GM12878 (cell line): ENCODE results near the gene LDLRAD4. TPM values are rescaled to one million over a fixed set of nuclear protein-coding genes. Genes with fewer than 3 reads are reported as not detected.

Experiments used
- BHLHE40 ChIP-seq, 2 experiments: fragments of 450-650 bp in 1 of 2; IDR thresholded peaks; 2 replicates each; pipeline ENCODE4 v1.6.1; 2011 to 2017; ENCODE audit warnings: low read depth in 2 of 2, borderline replicate concordance in 1 of 2, improper control_type of control experiment in 1 of 2, low read length in 1 of 2, mild to moderate bottlenecking in 1 of 2
- BMI1 ChIP-seq: fragments of 450-650 bp; IDR thresholded peaks from 2 replicates; pipeline ENCODE4 v1.6.1; 2016; ENCODE audit warnings: mild to moderate bottlenecking, moderate library complexity, borderline replicate concordance
- CBX5 ChIP-seq: sonication (generic); IDR thresholded peaks from 2 replicates; pipeline ENCODE4 v1.6.1; 2016; ENCODE audit warnings: low read depth, moderate library complexity, mild to moderate bottlenecking, inconsistent platforms
- CEBPZ ChIP-seq: fragments of 150-350 bp; IDR thresholded peaks from 2 replicates; pipeline ENCODE4 v1.6.1; 2016; ENCODE audit warnings: low read depth, low read length
- EGR1 ChIP-seq, 2 experiments: IDR thresholded peaks; 1 replicate in 1 of 2; 2 replicates in 1 of 2; pipeline ENCODE4 v1.6.1; 2011 to 2012; ENCODE audit warnings: low read depth in 2 of 2, low read length in 2 of 2, borderline replicate concordance in 1 of 2, mild to moderate bottlenecking in 1 of 2, moderate library complexity in 1 of 2
- ESRRA ChIP-seq: IDR thresholded peaks from 2 replicates; pipeline ENCODE4 v1.6.1; 2012; ENCODE audit warnings: mild to moderate bottlenecking, low read length, improper control_type of control experiment
- FOXM1 ChIP-seq: IDR thresholded peaks from 2 replicates; pipeline ENCODE4 v1.6.1; 2012; ENCODE audit warnings: low read depth, mild to moderate bottlenecking, inconsistent platforms, low read length, moderate library complexity
- GABPA ChIP-seq: IDR thresholded peaks from 2 replicates; pipeline ENCODE4 v1.6.1; 2014; ENCODE audit warnings: antibody characterized with exemption, low read depth, mild to moderate bottlenecking, inconsistent platforms
- IKZF1 ChIP-seq: fragments of 450-650 bp; conservative IDR thresholded peaks from 2 replicates; pipeline ENCODE4 v1.6.1; 2017; ENCODE audit warnings: antibody characterized with exemption, mild to moderate bottlenecking
- IRF4 ChIP-seq: IDR thresholded peaks from 2 replicates; pipeline ENCODE4 v1.6.1; 2011; ENCODE audit warnings: low read depth, low read length
- KLF5 ChIP-seq: fragments of 450-650 bp; IDR thresholded peaks from 2 replicates; pipeline ENCODE4 v1.6.1; 2014; ENCODE audit warnings: mild to moderate bottlenecking; ENCODE audit not compliant: partially characterized antibody
- MAX ChIP-seq: IDR thresholded peaks from 2 replicates; pipeline ENCODE4 v1.6.1; 2012; ENCODE audit warnings: low read depth, low read length, improper control_type of control experiment
- POU2F2 ChIP-seq: IDR thresholded peaks from 3 replicates; pipeline ENCODE4 v1.6.1; 2011; ENCODE audit warnings: low read depth, mild to moderate bottlenecking, low read length, borderline replicate concordance
- RAD21 ChIP-seq: IDR thresholded peaks from 2 replicates; pipeline ENCODE4 v1.6.1; 2011; ENCODE audit warnings: mild to moderate bottlenecking, low read depth, low read length, moderate library complexity; ENCODE audit not compliant: insufficient read depth
- RB1 ChIP-seq: fragments of 450-650 bp; formaldehyde crosslinking; IDR thresholded peaks from 2 replicates; pipeline ENCODE4 v1.6.1; 2017; ENCODE audit warnings: mild to moderate bottlenecking, borderline replicate concordance
- RBBP5 ChIP-seq: fragments of 200-600 bp; sonication (generic); conservative IDR thresholded peaks from 2 replicates; pipeline ENCODE4 v1.6.1; 2016
- STAT3 ChIP-seq: IDR thresholded peaks from 2 replicates; pipeline ENCODE4 v1.6.1; 2011; ENCODE audit warnings: low read depth, low read length, improper control_type of control experiment
- USF1 ChIP-seq: IDR thresholded peaks from 2 replicates; pipeline ENCODE4 v1.6.1; 2011; ENCODE audit warnings: borderline replicate concordance, low read depth, mild to moderate bottlenecking, moderate library complexity, mixed read lengths, low read length; ENCODE audit not compliant: insufficient read depth; ENCODE audit errors: extremely low read length
- YBX1 ChIP-seq: fragments of 450-650 bp; IDR thresholded peaks from 2 replicates; pipeline ENCODE4 v1.6.1; 2016; ENCODE audit warnings: antibody characterized with exemption
- YY1 ChIP-seq: IDR thresholded peaks from 2 replicates; pipeline ENCODE4 v1.6.1; 2011; ENCODE audit warnings: low read depth, mild to moderate bottlenecking, low read length
- ZNF687 ChIP-seq: fragments of 450-650 bp; IDR thresholded peaks from 2 replicates; pipeline ENCODE4 v1.6.1; 2017; ENCODE audit warnings: mild to moderate bottlenecking, moderate library complexity
- polyA plus RNA-seq, 11 experiments: library from polyadenylated mRNA; depleted of rRNA in 4 of 11; unstranded in 6 of 11; stranded (reverse) in 5 of 11; fragments of >200 nt; fragmentation: Nextera tagmentation in 4 of 11; fragmentation: Illumina TruSeq in 1 of 11; extraction: Ambion mirVana in 4 of 11; extraction: Trizol in 1 of 11; gene quantifications; 1 replicate in 1 of 11; 2 replicates in 10 of 11; pipeline versions ENCODE4 v1.2.1 to v1.2.3, GENCODE V29; 2011 to 2016; ENCODE audit warnings: inconsistent platforms in 2 of 11, missing spikeins in 2 of 11, low read depth in 1 of 11
- total RNA-seq, 4 experiments: library from RNA; depleted of rRNA in 3 of 4; stranded (reverse); fragments of >200 nt in 3 of 4; fragmentation: Illumina TruSeq in 1 of 4; extraction: Trizol in 1 of 4; gene quantifications; 2 replicates each; pipeline versions ENCODE4 v1.2.1 to v1.2.3, GENCODE V29; 2013 to 2021

LDLRAD4 gene
- total and polyA plus RNA-seq, 10 of the 15 experiments (the other 5 are each of a cell fraction or from before 2014, with no cell fraction given): 2.7 to 16.8 (median 11.2) TPM

- TF ChIP-seq ZNF687 (no peak), YY1 (peak; percentile 68; the same call in 1 of the 2 replicates), RBBP5 (no peak), EGR1 (IDR thresholded peaks at IDR 0.05; ENCODE audit: borderline replicate concordance in 1 of 2, low read depth in 2 of 2, low read length in 2 of 2) (no peak), YBX1 (no peak), POU2F2 (peak; percentile 46; the same call in 1 of the 3 replicates), BHLHE40 (IDR thresholded peaks at IDR 0.05; ENCODE audit: borderline replicate concordance in 1 of 2, low read depth in 2 of 2, low read length in 1 of 2) (0 out of 4 replicates have a peak, but pooled peaks of 1 of the 2 experiments have one; percentile 37), RAD21 (peak; percentile 100), IKZF1 (peak; percentile 67), BMI1 (no peak), RB1 (0 out of 2 replicates have a peak, but pooled peaks have one; percentile 21), CBX5 (no peak), KLF5 (no peak), FOXM1 (peak; percentile 58; the same call in 1 of the 2 replicates), ESRRA (peak; percentile 91), MAX (no peak), GABPA (no peak), CEBPZ (no peak), USF1 (no peak), STAT3 (0 out of 2 replicates have a peak, but pooled peaks have one; percentile 60), IRF4 (0 out of 2 replicates have a peak, but pooled peaks have one; percentile 55)
These were observed 411.5 kb downstream of the LDLRAD4 start (continued) for GRCh38 chr18:13629841-13630715.
